NAMALWA (cell line): ENCODE results near the gene FGFR2.

Experiments used
- DNase-seq: peaks from one replicate; pipeline ENCODE4 v3.0.0-alpha.2; 2015; ENCODE audit warnings: low spot score

The FGFR2 gene

GRCh38 chr10:121598263-121599249 is at the start of gene FGFR2:
FGFR2 (minus strand) TSS chr10:121598444; CDS start chr10:121593817, 4,627 bp downstream.
- no peak for DNase-seq

- DNase-seq: no peak
These were observed 49.2 kb upstream of the FGFR2 start for GRCh38 chr10:121647401-121647800.

- no peak for DNase-seq
These were observed 47.5 kb upstream of the FGFR2 start for GRCh38 chr10:121645696-121646095.

GRCh38 chr10:121644501-121644900 is 46.3 kb upstream of the FGFR2 start:
- DNase-seq: no peak

- DNase-seq: no peak
These were observed 42.0 kb upstream of the FGFR2 start for GRCh38 chr10:121640266-121640665.

GRCh38 chr10:121639416-121639815 is 41.2 kb upstream of the FGFR2 start:
- DNase-seq: no peak

GRCh38 chr10:121637437-121637836 is 39.2 kb upstream of the FGFR2 start:
- no peak for DNase-seq

- DNase-seq: no peak
These were observed 34.8 kb upstream of the FGFR2 start for GRCh38 chr10:121633056-121633455.

GRCh38 chr10:121631365-121632029 is 33.3 kb upstream of the FGFR2 start:
- DNase-seq: no peak

- no peak for DNase-seq
These were observed 30.6 kb upstream of the FGFR2 start for GRCh38 chr10:121628859-121629258.

GRCh38 chr10:121627876-121628581 is 29.8 kb upstream of the FGFR2 start:
- DNase-seq: no peak

GRCh38 chr10:121624836-121625486 is 26.7 kb upstream of the FGFR2 start:
- DNase-seq: no peak

- DNase-seq: no peak
These were observed 20.7 kb upstream of the FGFR2 start for GRCh38 chr10:121618906-121619305.

- no peak for DNase-seq
These were observed 18.9 kb upstream of the FGFR2 start for GRCh38 chr10:121617176-121617575.

- no peak for DNase-seq
These were observed 18.0 kb upstream of the FGFR2 start for GRCh38 chr10:121616291-121616690.

- DNase-seq: no peak
These were observed 17.6 kb upstream of the FGFR2 start for GRCh38 chr10:121615836-121616235.

- DNase-seq: no peak
These were observed 17.2 kb upstream of the FGFR2 start for GRCh38 chr10:121615435-121615793.

GRCh38 chr10:121614613-121615434 is 16.6 kb upstream of the FGFR2 start:
- DNase-seq: no peak

- DNase-seq: no peak
These were observed 15.2 kb upstream of the FGFR2 start for GRCh38 chr10:121613456-121613855.

GRCh38 chr10:121611393-121612159 is 13.3 kb upstream of the FGFR2 start:
- DNase-seq: no peak
